Fibroblast of lung (primary cell): ENCODE results near the gene PIEZO2.

Source experiments
- EZH2 ChIP-seq: IDR thresholded peaks from 2 replicates; pipeline ENCODE4 v1.5.1; 2012; ENCODE audit warnings: low read length, control low read depth, mild to moderate bottlenecking; ENCODE audit errors: missing control alignments
- TF ChIP-seq, protein P1 (sequence below), 2 donors: IDR thresholded peaks in 1 of 2; conservative IDR thresholded peaks in 1 of 2; 1 replicate in 1 of 2; 2 replicates in 1 of 2; pipeline ENCODE4 v1.5.1; 2011 to 2012; ENCODE audit warnings: low read length in 2 of 2, control low read depth in 1 of 2, inconsistent platforms in 1 of 2, low read depth in 1 of 2, mild to moderate bottlenecking in 1 of 2

DNA sequence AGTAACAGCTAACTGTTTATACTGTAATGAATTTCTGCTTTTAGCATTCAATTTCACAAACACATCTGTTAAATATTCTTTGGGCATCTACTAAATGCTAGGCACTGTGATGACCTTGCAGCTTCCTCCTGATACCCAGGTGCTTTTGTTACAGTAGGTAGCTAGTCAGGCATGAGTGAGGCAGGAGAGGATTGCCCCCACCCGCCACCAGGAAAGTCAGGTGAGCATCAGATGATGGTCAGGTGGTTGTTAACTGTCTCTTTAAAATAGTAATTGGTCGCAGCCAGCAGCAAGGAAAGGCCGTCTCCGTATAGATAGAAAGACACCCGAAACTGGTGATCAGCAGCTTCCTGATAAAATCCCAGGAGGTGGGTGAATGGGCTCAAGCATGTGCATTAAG is 255.6 kb downstream of the PIEZO2 start:
- TF ChIP-seq, protein P1, sequence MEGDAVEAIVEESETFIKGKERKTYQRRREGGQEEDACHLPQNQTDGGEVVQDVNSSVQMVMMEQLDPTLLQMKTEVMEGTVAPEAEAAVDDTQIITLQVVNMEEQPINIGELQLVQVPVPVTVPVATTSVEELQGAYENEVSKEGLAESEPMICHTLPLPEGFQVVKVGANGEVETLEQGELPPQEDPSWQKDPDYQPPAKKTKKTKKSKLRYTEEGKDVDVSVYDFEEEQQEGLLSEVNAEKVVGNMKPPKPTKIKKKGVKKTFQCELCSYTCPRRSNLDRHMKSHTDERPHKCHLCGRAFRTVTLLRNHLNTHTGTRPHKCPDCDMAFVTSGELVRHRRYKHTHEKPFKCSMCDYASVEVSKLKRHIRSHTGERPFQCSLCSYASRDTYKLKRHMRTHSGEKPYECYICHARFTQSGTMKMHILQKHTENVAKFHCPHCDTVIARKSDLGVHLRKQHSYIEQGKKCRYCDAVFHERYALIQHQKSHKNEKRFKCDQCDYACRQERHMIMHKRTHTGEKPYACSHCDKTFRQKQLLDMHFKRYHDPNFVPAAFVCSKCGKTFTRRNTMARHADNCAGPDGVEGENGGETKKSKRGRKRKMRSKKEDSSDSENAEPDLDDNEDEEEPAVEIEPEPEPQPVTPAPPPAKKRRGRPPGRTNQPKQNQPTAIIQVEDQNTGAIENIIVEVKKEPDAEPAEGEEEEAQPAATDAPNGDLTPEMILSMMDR (conservative IDR thresholded peaks at IDR 0.05 in 1 of 2, IDR thresholded peaks at IDR 0.05 in 1 of 2; ENCODE audit: low read depth in 1 of 2, low read length in 2 of 2): no peak
- no peak for TF ChIP-seq EZH2
